GM21360 (cell line): Measurements from ENCODE around the gene BHLHE23.

Experiments used
- ATAC-seq: cut with Tn5 transposase; IDR thresholded peaks from one replicate; pipeline ENCODE4 v1.9.1; 2021; ENCODE audit warnings: mild to moderate bottlenecking, moderate library complexity; ENCODE audit not compliant: unreplicated experiment

Gene BHLHE23

GRCh38 chr20:63026582-63027165, 19.9 kb upstream of the BHLHE23 start:
- no peak for ATAC-seq

- ATAC-seq, result no peak
Measured at GRCh38 chr20:63025534-63026331, 19.0 kb upstream of the BHLHE23 start.

DNA sequence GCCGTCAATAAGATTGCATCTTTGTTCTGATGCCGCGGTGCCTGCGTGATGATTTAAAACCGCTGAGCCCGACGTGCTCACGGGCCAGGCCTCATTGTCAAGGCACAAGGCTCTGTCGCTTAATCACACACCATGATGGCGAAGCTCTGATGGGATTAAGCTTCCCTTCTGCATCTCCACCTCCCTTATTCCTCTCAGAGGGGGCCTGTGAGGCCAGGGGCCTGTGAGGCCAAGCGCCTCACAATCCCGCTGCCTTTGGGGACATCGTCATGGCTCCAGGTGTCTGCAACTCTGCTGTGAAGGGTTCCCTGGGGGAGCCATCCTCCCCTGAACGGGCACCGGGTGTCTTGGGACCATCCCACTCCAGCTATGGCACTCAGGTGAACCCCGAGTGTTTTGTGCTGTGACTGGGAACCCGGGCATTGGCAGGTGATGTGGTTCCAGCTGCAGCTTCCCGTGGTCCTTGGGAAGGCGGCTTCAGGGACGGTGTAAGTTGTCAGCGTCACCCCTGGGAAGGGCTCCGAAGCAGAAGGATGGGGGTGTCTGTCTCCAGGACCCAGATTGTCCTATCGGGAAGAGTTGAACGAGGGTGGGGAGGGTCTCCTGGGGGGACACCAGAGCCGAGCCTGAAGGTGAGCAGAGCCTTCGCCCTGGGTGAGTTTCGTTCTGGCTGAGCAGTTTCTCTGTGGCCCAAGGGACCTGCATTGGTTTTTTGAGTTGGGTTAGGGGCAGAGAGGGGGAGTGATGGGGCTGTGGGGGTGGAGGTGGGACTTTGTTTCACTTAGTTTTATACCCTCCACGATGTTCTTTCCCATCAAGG, 18.0 kb upstream of the BHLHE23 start:
- no peak for ATAC-seq

DNA sequence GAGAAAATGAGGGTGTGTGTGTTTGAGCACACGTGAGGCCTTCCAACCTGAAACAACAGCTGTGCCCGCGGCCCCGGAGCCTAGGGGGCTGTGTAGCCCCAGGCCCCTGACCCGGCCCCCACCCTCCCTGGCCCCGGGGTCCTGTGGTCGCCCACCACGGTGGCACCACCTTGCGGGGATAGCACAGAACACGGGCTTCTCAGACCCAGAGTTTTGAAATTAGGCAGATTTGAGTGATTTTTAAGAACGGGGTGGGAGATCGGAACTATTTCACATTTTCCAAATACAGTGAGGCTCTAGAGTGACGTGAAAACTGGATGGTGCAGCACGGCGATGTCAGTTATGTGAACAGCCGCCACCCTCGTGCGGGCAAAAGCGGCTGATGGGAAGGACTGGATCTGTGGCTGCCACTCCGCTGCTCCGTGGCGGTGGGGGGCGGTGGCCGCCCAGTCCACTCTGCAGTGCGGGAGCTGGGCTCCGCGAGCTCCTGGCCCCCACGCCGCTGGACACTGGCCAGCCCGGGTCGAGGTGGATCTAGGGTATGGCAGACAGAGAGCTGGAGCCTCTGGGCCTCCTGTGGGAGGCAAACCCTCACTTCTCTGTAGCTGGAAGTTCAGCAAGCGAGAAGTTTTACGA, 17.3 kb upstream of the BHLHE23 start:
- no peak for ATAC-seq

GRCh38 chr20:63023071-63023935, 16.5 kb upstream of the BHLHE23 start:
- no peak for ATAC-seq

GRCh38 chr20:63022501-63022900, 15.7 kb upstream of the BHLHE23 start:
- no peak for ATAC-seq

- no peak for ATAC-seq
Measured at GRCh38 chr20:63021356-63022321, 14.9 kb upstream of the BHLHE23 start.

GRCh38 chr20:63020681-63021080, 13.9 kb upstream of the BHLHE23 start:
- no peak for ATAC-seq

DNA sequence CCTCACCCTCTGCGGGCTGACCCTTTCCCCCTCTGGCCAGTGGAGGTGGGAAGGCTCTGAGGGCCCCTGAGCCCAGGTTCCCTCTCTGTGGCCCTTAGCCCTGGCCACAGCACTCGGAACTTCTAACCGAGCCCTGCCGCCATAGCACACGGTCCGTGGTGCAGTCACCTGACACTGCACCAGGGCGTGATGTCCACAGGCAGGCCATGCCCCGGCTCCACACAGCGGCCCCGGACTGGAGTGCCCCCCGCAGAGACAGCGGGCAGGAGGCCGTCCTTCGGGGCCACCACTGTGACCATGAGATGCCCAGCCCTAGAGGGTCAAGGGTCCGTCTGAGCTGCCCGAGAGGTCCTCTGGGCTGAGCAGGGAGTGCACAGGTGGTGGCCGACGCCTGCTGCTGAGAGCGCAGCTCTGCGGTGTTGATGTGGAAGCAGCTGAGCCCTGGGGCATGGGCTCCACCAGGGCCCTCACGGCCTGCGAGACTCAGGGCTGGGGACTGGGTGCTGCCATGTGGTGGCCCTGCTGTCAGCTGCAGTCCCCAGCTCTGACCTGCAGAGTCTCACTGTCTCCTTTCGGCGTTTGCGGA, 11.2 kb upstream of the BHLHE23 start:
- no peak for ATAC-seq

DNA sequence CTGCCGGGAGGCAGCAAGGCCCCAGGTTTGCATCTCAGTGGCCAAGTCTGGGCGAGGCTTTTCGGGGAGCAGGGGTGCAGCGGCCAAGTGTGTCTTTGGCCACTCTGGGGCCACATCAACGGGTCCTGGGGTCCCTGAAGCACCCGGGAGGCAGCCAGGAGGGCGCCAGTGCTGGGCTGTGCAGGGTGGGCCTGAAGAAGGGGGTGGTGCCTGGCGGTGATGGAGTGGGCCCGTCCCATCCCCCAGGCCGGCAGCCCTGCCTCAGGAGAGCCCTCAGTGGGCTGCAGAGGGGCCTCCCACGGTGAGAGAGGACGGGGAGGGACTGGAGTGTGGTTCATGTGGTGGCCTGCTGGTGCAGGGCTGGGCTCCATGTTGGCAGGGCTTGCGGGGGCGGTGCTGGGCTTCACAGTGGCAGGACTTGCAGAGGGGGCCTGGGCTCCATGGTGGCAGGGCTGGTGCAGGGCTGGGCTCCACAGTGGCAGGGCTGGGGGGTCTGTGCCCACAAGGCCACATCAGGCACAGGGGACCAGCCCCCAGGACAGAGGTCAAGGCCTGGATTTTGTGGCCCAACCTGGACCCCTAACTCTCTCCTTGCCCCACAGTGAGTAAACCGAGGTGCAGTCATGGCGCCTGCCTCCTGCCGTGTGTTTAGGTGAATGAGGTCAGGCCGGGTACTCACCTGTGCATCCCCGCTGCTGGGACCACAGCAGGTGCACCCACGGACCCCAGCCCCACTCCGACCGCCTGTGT, 10.5 kb upstream of the BHLHE23 start:
- no peak for ATAC-seq

- ATAC-seq, result no peak
Measured at GRCh38 chr20:63016514-63017075, 9.8 kb upstream of the BHLHE23 start.

GRCh38 chr20:63015662-63016361, 9.0 kb upstream of the BHLHE23 start:
- no peak for ATAC-seq

GRCh38 chr20:63015147-63015661, 8.4 kb upstream of the BHLHE23 start:
- no peak for ATAC-seq

DNA sequence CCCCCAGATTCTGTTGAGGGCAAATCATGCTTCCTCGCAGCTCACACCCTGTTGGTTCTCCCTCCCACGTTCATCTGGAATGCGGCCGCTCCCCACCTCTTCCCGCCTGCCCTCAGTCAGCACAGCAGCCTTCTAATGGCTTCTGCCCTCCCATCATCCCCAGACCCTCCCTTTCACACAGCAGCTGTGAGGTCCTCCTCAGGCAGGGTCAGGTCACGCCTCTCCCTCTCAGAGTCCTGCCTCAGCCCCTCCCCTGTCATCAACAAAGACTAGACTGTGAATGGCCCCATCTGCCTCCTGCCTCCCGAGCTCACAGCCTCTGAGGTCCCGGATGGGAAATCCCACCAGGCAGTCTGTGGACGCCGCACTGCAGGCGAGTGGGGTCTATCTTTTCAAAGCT, 7.9 kb upstream of the BHLHE23 start:
- ATAC-seq, result no peak

DNA sequence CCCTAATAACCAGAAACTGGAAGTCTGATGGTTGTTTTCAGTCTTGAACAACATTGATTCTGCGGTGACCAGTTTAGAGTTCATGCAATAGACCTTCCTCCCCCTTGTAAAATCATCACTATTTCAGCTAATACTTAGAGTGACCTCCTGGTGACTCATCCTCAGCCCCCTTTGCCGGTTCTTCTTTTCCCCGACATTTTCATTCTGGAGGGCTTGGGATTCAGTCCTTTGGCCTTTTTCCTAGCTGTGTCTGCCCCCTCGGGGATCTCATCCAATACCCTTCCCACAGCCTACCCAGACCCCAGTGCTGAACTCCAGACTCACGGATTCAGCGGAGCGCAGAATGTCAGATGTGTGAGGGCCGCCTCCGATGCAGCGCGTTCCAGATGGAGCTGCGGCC, 7.5 kb upstream of the BHLHE23 start:
- ATAC-seq, result no peak

DNA sequence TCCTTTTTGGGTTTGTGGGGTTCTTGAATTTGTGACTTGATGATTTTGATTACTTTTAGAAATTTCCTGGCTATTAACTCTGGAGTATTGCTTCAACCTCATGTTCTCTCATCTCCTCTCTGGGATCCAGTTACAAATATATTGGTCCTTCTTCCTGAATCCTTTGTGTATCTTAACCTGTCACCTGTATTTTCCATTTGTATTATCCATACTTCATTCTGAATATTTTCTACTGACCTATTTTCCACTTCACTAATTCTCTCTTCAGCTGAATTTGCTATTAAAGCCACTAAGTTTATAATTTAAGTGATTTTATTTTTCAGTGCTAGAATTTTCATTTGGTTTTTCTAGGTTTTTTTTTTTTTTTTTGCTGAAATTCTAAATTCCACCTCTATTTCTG, 6.4 kb upstream of the BHLHE23 start:
- no peak for ATAC-seq

DNA sequence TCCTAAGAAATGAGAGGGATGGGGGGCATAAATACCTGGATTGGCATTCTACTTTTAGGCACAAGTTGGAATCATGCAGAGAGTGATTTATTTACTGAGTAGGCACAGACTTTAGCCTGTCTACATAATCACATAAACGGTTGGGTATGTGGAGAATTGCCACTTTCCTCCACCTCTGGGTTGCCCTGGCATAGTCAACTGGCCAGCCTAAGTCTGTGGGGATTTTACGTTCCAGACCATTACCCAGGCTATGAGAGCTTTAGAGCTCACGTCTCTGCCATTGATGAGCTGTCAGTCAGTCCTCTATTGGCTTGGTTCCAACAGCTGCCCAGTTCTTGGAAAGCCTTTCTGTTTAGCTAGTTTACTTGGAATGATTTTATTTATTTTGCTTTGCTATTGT, 5.0 kb upstream of the BHLHE23 start:
- ATAC-seq, result no peak
